Measurements from ENCODE around the gene KMT2E.

DNA sequence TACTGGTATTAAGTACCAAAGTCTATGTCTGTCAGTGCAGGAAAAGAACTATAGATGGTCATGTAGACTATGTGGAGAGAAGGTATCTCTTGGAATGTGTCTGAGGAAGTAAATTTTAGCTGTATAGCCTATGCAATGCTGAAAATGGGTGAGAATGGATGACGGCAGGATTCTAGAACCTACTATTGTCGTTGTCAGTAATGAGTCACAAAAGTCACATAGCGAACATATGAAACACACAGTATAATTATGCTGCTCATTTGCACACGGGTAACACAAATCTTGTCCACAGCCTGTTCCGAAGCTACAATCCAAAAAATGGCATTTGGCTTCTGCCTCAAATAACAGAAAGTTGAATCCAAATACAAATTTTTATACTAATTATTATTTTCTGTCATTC is 33.6 kb upstream of the KMT2E start:
- TF ChIP-seq EZH2 (IDR thresholded peaks at IDR 0.05; ENCODE audit: insufficient read depth, poor library complexity, severe bottlenecking) (no peak), EZH2phosphoT487 (IDR thresholded peaks at IDR 0.05; ENCODE audit: insufficient read depth, low read depth) (no peak)

All from GM23248 (cell line).